Liver (tissue), 9 donors: ENCODE data around the gene PLTP. TPM values are rescaled to one million over a fixed set of nuclear protein-coding genes. Genes with fewer than 3 reads are reported as not detected.

Source experiments
- DNase-seq: peaks from one replicate; pipeline ENCODE4 v3.0.0-alpha.2; 2017; ENCODE audit warnings: low spot score
- H3K27ac ChIP-seq, 2 donors: one replicate each; pipeline ENCODE4 v1.7.0; 2013; ENCODE audit warnings: inconsistent platforms in 2 of 2, low read length in 2 of 2, control low read depth in 1 of 2, low read depth in 1 of 2, mild to moderate bottlenecking in 1 of 2
- H3K27me3 ChIP-seq, 4 donors: one replicate each; pipeline versions ENCODE4 v1.6.1 to v1.7.0; 2013; ENCODE audit warnings: low read length in 3 of 4, inconsistent platforms in 1 of 4, mild to moderate bottlenecking in 1 of 4, moderate library complexity in 1 of 4; ENCODE audit not compliant: control insufficient read depth in 4 of 4, insufficient read depth in 4 of 4
- H3K36me3 ChIP-seq, 4 donors: one replicate each; pipeline versions ENCODE4 v1.6.1 to v1.7.0; 2013; ENCODE audit warnings: low read length in 3 of 4, mild to moderate bottlenecking in 3 of 4, low read depth in 1 of 4, moderate library complexity in 1 of 4; ENCODE audit not compliant: control insufficient read depth in 4 of 4, insufficient read depth in 3 of 4
- H3K4me1 ChIP-seq, 4 donors: one replicate each; pipeline versions ENCODE4 v1.6.1 to v1.7.0; 2013; ENCODE audit warnings: low read length in 3 of 4, mild to moderate bottlenecking in 3 of 4, moderate library complexity in 1 of 4; ENCODE audit not compliant: control insufficient read depth in 4 of 4, insufficient read depth in 4 of 4
- H3K4me3 ChIP-seq, 3 donors: one replicate each; pipeline versions ENCODE4 v1.6.1 to v1.7.0; 2013; ENCODE audit warnings: low read length in 3 of 3, control low read depth in 1 of 3, low read depth in 1 of 3, mild to moderate bottlenecking in 1 of 3
- H3K9ac ChIP-seq, 2 donors: one replicate each; pipeline ENCODE4 v1.7.0; 2013; ENCODE audit warnings: low read length in 2 of 2, mild to moderate bottlenecking in 2 of 2, moderate library complexity in 2 of 2, control low read depth in 1 of 2, low read depth in 1 of 2
- H3K9me3 ChIP-seq, 4 donors: one replicate each; pipeline versions ENCODE4 v1.6.1 to v1.7.0; 2013; ENCODE audit warnings: low read length in 3 of 4; ENCODE audit not compliant: control insufficient read depth in 4 of 4
- YY1 ChIP-seq: IDR thresholded peaks from 2 replicates; pipeline ENCODE4 v1.6.1; 2016; ENCODE audit warnings: antibody characterized with exemption, mild to moderate bottlenecking
- ZBTB33 ChIP-seq: IDR thresholded peaks from 2 replicates; pipeline ENCODE4 v1.6.1; 2016; ENCODE audit warnings: antibody characterized with exemption
- WGBS: extraction: QIAGEN DNeasy Blood & Tissue Kit; methylation state at CpG from one replicate; pipeline ENCODE4 v1.1.7; 2013; 5-methylcytosine and 5-hydroxymethylcytosine counted together
- polyA plus RNA-seq, 2 donors: library from polyadenylated mRNA; stranded (reverse) in 1 of 2; unstranded in 1 of 2; fragments of 200-250 nt in 1 of 2; fragments of >200 nt in 1 of 2; fragmentation: Nextera tagmentation in 1 of 2; extraction: Ambion mirVana in 1 of 2; gene quantifications; one replicate each; pipeline versions ENCODE4 v1.2.1 to v1.2.3, GENCODE V29; 2013 to 2015
- total RNA-seq, 2 donors: library from RNA; depleted of rRNA; stranded (reverse); fragments of >200 nt; gene quantifications; one replicate each; pipeline ENCODE4 v1.2.3, GENCODE V29; 2014
- donor health status: healthy.
- donor health status: healthy.
- donor health status: healthy.
- donor health status: healthy.
- donor health status: healthy.

The PLTP gene
- total and polyA plus RNA-seq, 4 donors, result 22.5 to 69.5 (median 60.7) TPM

GRCh38 chr20:45848969-45849582 lies 62.9 kb downstream of the PLTP start:
- TF ChIP-seq YY1, result no peak
- no peak for TF ChIP-seq ZBTB33
- DNase-seq, result no peak
- H3K9ac ChIP-seq, result no peak overlapping the region
- H3K4me3 ChIP-seq, result no peak overlapping the region
- no peaks in the 10 kb centered on the region for H3K27me3 ChIP-seq
- H3K27ac ChIP-seq, result no peak overlapping the region
- WGBS, result 97% methylated on average over 8 of the region's 8 CpGs
- no peaks in the 10 kb centered on the region for H3K9me3 ChIP-seq
- H3K4me1 ChIP-seq, result no peaks in the 10 kb centered on the region
- peaks cover 6 to 41% (median 25%) of the 10 kb centered on the region in 4 donors for H3K36me3 ChIP-seq

Other genes with a start within 250 kb of the PLTP start
- not detected for gene WFDC11, start 241.9 kb downstream of the PLTP start, total RNA-seq
- not detected for gene WFDC11, start 241.9 kb downstream of the PLTP start, polyA plus RNA-seq
- gene WFDC13, start 210.1 kb downstream of the PLTP start, total RNA-seq, result not detected
- gene WFDC13, start 210.1 kb downstream of the PLTP start, polyA plus RNA-seq, result not detected
- gene WFDC10B, start 207.1 kb downstream of the PLTP start, total RNA-seq, result not detected
- not detected for gene WFDC10B, start 207.1 kb downstream of the PLTP start, polyA plus RNA-seq
- gene SPINT4, start 189.8 kb downstream of the PLTP start, total RNA-seq, result not detected
- gene SPINT4, start 189.8 kb downstream of the PLTP start, polyA plus RNA-seq, result not detected
- gene WFDC3, start 120.3 kb downstream of the PLTP start, total RNA-seq, result not detected
- under 1 TPM in 1 of 2 donors, not detected in 1; 0.28 TPM for gene WFDC3, start 120.3 kb downstream of the PLTP start, polyA plus RNA-seq
- 1 to 10 TPM; 6.3 to 9.4 TPM for gene DNTTIP1, start 120.2 kb downstream of the PLTP start, total RNA-seq
- gene DNTTIP1, start 120.2 kb downstream of the PLTP start, polyA plus RNA-seq, result 10 to 100 TPM in 1 of 2 donors, 1 to 10 TPM in 1; 9.3 to 13.8 TPM
- 10 to 100 TPM in 1 of 2 donors, not detected in 1; 27.6 TPM for gene UBE2C, start 99.5 kb downstream of the PLTP start, total RNA-seq
- 1 to 10 TPM; 2.7 to 8.1 TPM for gene UBE2C, start 99.5 kb downstream of the PLTP start, polyA plus RNA-seq
- under 1 TPM in 1 of 2 donors, not detected in 1; 0.33 TPM for gene TNNC2, start 84.8 kb downstream of the PLTP start, total RNA-seq
- under 1 TPM; 0.12 to 0.31 TPM for gene TNNC2, start 84.8 kb downstream of the PLTP start, polyA plus RNA-seq
- 10 to 100 TPM in 1 of 2 donors, 1 to 10 TPM in 1; 4.5 to 10.6 TPM for gene SNX21, start 78.4 kb downstream of the PLTP start, total RNA-seq
- 1 to 10 TPM; 3.8 to 5.1 TPM for gene SNX21, start 78.4 kb downstream of the PLTP start, polyA plus RNA-seq
- gene ACOT8, start 54.8 kb downstream of the PLTP start, total RNA-seq, result 10 to 100 TPM; 24.4 to 24.5 TPM
- 10 to 100 TPM; 24.5 to 27.1 TPM for gene ACOT8, start 54.8 kb downstream of the PLTP start, polyA plus RNA-seq
- 1 to 10 TPM; 2.9 to 4.2 TPM for gene ZSWIM3, start 54.5 kb downstream of the PLTP start, total RNA-seq
- gene ZSWIM3, start 54.5 kb downstream of the PLTP start, polyA plus RNA-seq, result 1 to 10 TPM in 1 of 2 donors, under 1 TPM in 1; 0.56 to 1.6 TPM
- gene ZSWIM1, start 30.9 kb downstream of the PLTP start, total RNA-seq, result 1 to 10 TPM; 2.2 to 5.0 TPM
- gene ZSWIM1, start 30.9 kb downstream of the PLTP start, polyA plus RNA-seq, result 1 to 10 TPM; 2.1 to 2.4 TPM
- gene SPATA25, start 24.5 kb downstream of the PLTP start, total RNA-seq, result 1 to 10 TPM; 1.6 to 7.6 TPM
- under 1 TPM; 0.43 to 0.80 TPM for gene SPATA25, start 24.5 kb downstream of the PLTP start, polyA plus RNA-seq
- gene NEURL2, start 20.9 kb downstream of the PLTP start, total RNA-seq, result 10 to 100 TPM in 1 of 2 donors, 1 to 10 TPM in 1; 4.1 to 14.5 TPM
- 1 to 10 TPM; 3.7 to 6.2 TPM for gene NEURL2, start 20.9 kb downstream of the PLTP start, polyA plus RNA-seq
- gene CTSA, start 20.8 kb downstream of the PLTP start, total RNA-seq, result 10 to 100 TPM; 45.6 to 48.1 TPM
- gene CTSA, start 20.8 kb downstream of the PLTP start, polyA plus RNA-seq, result 100 to 1,000 TPM; 105 to 151 TPM
- 10 to 100 TPM; 11.5 TPM for gene PCIF1, start 22.5 kb upstream of the PLTP start, total RNA-seq
- gene PCIF1, start 22.5 kb upstream of the PLTP start, polyA plus RNA-seq, result 10 to 100 TPM in 1 of 2 donors, 1 to 10 TPM in 1; 9.2 to 12.4 TPM
- 10 to 100 TPM in 1 of 2 donors, 1 to 10 TPM in 1; 9.1 to 14.6 TPM for gene ZNF335, start 60.0 kb upstream of the PLTP start, total RNA-seq
- gene ZNF335, start 60.0 kb upstream of the PLTP start, polyA plus RNA-seq, result 1 to 10 TPM; 3.0 to 4.1 TPM
- gene MMP9, start 96.8 kb upstream of the PLTP start, total RNA-seq, result 1 to 10 TPM in 1 of 2 donors, under 1 TPM in 1; 0.84 to 5.4 TPM
- gene MMP9, start 96.8 kb upstream of the PLTP start, polyA plus RNA-seq, result 1 to 10 TPM in 1 of 2 donors, under 1 TPM in 1; 0.29 to 1.6 TPM
- under 1 TPM in 1 of 2 donors, not detected in 1; 0.33 TPM for gene SLC12A5, start 117.1 kb upstream of the PLTP start, total RNA-seq
- gene SLC12A5, start 117.1 kb upstream of the PLTP start, polyA plus RNA-seq, result 1 to 10 TPM in 1 of 2 donors, not detected in 1; 1.5 TPM
- 10 to 100 TPM; 10.3 to 10.4 TPM for gene NCOA5, start 177.8 kb upstream of the PLTP start, total RNA-seq
- gene NCOA5, start 177.8 kb upstream of the PLTP start, polyA plus RNA-seq, result 1 to 10 TPM; 3.2 to 7.0 TPM
- 1 to 10 TPM; 2.2 to 6.4 TPM for gene CD40, start 206.2 kb upstream of the PLTP start, total RNA-seq
- gene CD40, start 206.2 kb upstream of the PLTP start, polyA plus RNA-seq, result 1 to 10 TPM; 5.7 to 9.4 TPM